GM13977 (cell line): ENCODE measurements around the gene GLYR1.

ENCODE experiments used
- DNase-seq: peaks from one replicate; pipeline ENCODE4 v3.0.0; 2012; ENCODE audit warnings: low spot score
- CTCF ChIP-seq: IDR thresholded peaks from 2 replicates; pipeline ENCODE4 v1.5.1; 2012; ENCODE audit warnings: mild to moderate bottlenecking, control low read depth; ENCODE audit not compliant: insufficient read depth; ENCODE audit errors: extremely low read depth, missing control alignments
- in situ Hi-C: fragments of 300-500 bp; cut with MboI; formaldehyde crosslinking; loops from one replicate; pipeline ENCODE4 v1.12.0; 2022; ENCODE audit warnings: low sequenced_read_pairs, low pct_unique_long_range_greater_than_20kb, mixed read lengths, inconsistent platforms; ENCODE audit not compliant: unreplicated experiment

The GLYR1 gene

GRCh38 chr16:4780235-4780634 is 66.9 kb downstream of the GLYR1 start:
- TF ChIP-seq CTCF, result no peak
- in situ Hi-C loops, result no loop called here
- no peak for DNase-seq

GRCh38 chr16:4778050-4778392 is 69.1 kb downstream of the GLYR1 start:
- DNase-seq, result no peak
- in situ Hi-C loops, result no loop called here
- no peak for TF ChIP-seq CTCF

GRCh38 chr16:4777339-4778049 is 69.6 kb downstream of the GLYR1 start:
- no peak for TF ChIP-seq CTCF
- no peak for DNase-seq
- in situ Hi-C loops, result no loop called here

GRCh38 chr16:4776141-4776705 is 70.9 kb downstream of the GLYR1 start:
- TF ChIP-seq CTCF, result no peak
- in situ Hi-C loops, result no loop called here
- DNase-seq, result no peak

GRCh38 chr16:4775005-4775404 is 72.1 kb downstream of the GLYR1 start:
- DNase-seq, result no peak
- TF ChIP-seq CTCF, result no peak
- in situ Hi-C loops, result no loop called here

- DNase-seq, result no peak
- no peak for TF ChIP-seq CTCF
- in situ Hi-C loops, result no loop called here
Observed at GRCh38 chr16:4772351-4772750, 74.7 kb downstream of the GLYR1 start.
